GM12875 (cell line): ENCODE results near the gene ZNF467.

Source experiments
- H3K4me3 ChIP-seq: one replicate; pipeline ENCODE4 v1.5.1; 2011; ENCODE audit warnings: low read depth, low read length, control low read depth
- TF ChIP-seq, protein P1 (sequence below): IDR thresholded peaks from 2 replicates; pipeline ENCODE4 v1.5.1; 2011; ENCODE audit warnings: low read depth, mild to moderate bottlenecking, control low read depth, inconsistent platforms, low read length, moderate library complexity, borderline replicate concordance; ENCODE audit not compliant: insufficient read depth

Gene ZNF467

DNA sequence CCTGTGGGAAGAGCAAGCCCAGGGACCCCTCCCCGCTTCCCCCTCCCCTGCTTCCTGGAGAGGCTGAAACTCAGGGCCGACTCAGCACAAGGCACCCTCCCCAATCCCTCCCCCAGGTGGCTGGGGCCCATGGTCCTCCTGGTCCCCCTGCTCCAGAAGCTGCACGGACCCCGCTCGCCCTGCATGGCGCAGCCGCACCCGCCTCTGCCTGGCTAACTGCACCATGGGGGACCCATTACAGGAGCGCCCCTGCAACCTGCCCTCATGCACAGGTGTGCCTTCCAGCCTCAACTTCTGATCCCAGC is 45.1 kb upstream of the ZNF467 start:
- TF ChIP-seq, protein P1, sequence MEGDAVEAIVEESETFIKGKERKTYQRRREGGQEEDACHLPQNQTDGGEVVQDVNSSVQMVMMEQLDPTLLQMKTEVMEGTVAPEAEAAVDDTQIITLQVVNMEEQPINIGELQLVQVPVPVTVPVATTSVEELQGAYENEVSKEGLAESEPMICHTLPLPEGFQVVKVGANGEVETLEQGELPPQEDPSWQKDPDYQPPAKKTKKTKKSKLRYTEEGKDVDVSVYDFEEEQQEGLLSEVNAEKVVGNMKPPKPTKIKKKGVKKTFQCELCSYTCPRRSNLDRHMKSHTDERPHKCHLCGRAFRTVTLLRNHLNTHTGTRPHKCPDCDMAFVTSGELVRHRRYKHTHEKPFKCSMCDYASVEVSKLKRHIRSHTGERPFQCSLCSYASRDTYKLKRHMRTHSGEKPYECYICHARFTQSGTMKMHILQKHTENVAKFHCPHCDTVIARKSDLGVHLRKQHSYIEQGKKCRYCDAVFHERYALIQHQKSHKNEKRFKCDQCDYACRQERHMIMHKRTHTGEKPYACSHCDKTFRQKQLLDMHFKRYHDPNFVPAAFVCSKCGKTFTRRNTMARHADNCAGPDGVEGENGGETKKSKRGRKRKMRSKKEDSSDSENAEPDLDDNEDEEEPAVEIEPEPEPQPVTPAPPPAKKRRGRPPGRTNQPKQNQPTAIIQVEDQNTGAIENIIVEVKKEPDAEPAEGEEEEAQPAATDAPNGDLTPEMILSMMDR = no peak
- H3K4me3 ChIP-seq = no peak overlapping the region

DNA sequence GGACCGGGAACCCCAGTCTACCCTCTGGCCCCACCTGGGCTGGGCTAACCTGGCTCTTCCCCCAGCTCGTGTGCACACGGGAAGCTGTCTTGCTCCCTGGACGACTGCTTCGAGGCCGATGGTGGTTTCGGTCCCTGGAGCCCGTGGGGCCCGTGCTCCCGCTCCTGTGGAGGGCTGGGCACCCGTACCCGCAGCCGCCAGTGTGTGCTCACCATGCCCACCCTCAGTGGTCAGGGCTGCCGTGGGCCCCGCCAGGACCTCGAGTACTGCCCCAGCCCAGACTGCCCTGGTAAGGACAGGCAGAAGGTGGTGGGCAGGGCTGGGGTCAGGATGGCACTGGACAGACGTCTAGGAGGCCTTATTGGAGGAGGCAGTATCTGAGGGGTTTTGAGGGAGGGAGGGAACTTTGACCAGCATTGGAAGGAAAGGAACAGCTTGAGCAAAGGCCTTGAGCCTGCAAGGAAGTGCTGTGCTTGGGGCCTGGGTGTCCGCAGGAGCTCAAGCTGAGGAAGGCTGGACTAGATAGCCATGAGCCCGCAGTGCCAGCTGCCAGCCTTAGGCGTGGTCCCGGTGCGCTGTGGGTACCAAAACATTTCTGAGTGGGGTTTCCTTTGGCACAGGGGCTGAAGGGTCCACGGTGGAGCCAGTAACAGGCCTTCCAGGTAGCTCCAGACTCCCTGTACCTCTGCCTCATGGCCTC is 44.6 kb upstream of the ZNF467 start:
- no peak overlapping the region for H3K4me3 ChIP-seq
- TF ChIP-seq, protein P1 = no peak

DNA sequence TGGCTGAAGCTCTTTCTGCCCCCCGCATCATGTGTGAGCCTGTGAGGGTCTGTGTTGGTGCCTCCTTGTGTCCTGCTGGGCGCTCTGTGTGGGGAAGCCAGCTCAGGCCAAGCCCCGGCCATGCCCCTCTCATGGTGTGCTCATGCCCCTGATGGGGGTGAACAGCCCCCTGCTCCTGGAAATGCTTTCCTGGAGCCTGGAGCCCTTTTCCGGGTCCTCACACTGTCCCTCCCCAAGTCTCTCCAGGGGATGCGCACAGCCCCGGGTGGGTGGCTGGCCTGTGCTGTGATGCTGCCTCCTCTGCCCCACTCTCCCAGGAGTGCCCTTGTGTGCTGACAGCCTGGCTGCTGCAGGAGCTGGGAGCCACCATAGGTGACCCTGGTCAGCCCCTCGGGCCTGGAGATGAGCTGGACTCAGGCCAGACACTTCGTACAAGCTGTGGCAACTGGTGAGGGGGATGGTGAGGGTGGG is 43.9 kb upstream of the ZNF467 start:
- no peak overlapping the region for H3K4me3 ChIP-seq
- TF ChIP-seq, protein P1 = no peak

DNA sequence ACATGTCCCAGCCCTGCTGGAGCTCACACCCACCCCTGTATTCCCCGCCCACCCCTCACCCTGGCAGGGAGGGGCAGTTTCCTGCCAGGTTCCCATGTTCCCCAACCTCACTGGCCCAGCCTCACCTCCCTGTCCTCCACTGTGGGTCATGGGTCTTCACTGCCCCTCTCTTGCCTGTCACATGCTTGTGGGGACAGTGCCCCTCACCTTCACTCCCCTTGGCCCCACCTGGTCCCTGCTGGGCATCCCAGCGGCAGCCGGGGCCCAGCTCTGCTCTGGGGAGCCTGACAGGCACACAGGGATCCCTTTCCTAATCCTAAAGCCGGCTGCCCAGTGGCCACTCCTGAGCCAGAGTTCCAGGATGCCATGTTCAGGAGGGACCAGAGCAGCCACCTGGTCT is 43.4 kb upstream of the ZNF467 start:
- TF ChIP-seq, protein P1 = no peak
- H3K4me3 ChIP-seq = no peak overlapping the region

DNA sequence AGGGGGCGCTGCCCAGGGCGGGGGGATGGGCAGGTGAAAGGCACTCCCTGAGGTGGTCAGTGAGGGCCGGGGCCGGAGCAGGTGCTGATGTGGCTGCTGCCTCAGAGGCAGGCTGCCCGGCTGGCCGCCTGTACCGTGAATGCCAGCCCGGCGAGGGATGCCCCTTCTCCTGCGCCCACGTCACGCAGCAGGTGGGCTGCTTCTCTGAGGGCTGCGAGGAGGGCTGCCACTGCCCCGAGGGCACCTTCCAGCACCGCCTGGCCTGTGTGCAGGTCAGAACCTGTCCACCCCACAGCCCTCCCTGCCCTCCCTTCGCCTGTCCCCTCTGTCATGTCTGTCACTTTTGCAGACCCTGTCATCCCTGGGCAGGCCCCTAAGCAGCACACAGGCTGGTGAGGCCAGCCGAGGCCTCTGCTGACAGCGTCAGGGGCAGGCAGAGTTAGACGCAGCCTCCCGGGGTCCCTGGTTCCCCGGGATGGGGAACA is 42.9 kb upstream of the ZNF467 start:
- TF ChIP-seq, protein P1 = no peak
- H3K4me3 ChIP-seq = no peak overlapping the region

DNA sequence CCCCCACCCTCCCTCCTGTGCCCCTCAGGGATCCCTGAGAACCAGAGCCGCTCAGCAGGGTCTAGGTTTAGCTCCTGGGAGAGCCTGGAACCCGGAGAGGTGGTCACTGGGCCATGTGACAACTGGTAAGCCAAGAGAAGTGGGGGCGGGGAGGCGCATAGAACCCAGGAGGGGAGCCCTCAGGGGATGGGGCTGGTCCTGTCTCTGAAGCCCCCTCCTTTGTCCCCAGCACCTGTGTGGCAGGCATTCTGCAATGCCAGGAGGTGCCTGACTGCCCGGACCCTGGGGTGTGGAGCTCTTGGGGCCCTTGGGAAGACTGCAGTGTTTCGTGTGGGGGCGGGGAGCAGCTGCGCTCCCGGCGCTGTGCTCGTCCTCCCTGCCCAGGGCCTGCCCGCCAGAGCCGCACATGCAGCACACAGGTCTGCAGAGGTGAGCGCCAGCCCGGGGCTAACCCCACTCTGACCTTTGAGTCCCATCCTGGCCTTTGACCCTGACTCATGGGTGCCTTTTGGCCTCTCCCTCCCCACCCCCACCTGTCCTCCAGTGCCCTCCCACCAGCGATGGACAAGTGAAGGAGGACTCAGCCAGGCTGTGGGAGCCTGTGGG is 42.4 kb upstream of the ZNF467 start:
- no peak overlapping the region for H3K4me3 ChIP-seq
- TF ChIP-seq, protein P1 = no peak

DNA sequence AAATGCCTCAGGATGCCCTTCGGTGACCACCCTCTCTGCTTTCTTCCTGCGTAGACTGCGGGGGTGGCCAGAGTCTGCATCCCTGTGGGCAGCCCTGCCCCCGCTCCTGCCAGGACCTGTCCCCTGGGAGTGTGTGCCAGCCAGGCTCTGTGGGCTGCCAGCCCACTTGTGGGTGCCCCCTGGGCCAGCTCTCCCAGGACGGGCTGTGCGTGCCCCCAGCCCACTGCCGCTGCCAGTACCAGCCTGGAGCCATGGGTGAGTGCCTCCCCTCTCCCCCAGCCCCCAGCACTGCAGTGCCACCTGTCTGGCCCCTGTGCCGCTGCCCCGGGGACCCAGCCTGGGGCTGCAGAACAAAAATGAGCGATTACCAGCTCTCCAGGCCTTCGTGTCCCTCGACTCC is 41.7 kb upstream of the ZNF467 start:
- TF ChIP-seq, protein P1 = no peak
- H3K4me3 ChIP-seq = no peak overlapping the region
